Subcutaneous adipose tissue (tissue), 4 donors: ENCODE measurements around the gene PTPRCAP. TPM values are rescaled to one million over a fixed set of nuclear protein-coding genes. Genes with fewer than 3 reads are reported as not detected.

Experiments used
- CTCF ChIP-seq: fragments of 450-650 bp; IDR thresholded peaks from one replicate; pipeline ENCODE4 v1.5.1; 2016; ENCODE audit warnings: low read depth, mild to moderate bottlenecking, control low read depth, antibody characterized with exemption, moderate library complexity
- total RNA-seq, 4 donors: library from RNA; depleted of rRNA; stranded (reverse); fragments of >200 nt; gene quantifications; one replicate each; pipeline ENCODE4 v1.1.0, GENCODE V29; 2016

The PTPRCAP gene
- total RNA-seq, 4 donors from 2014 or later, result 1.7 to 6.7 (median 3.5) TPM

DNA sequence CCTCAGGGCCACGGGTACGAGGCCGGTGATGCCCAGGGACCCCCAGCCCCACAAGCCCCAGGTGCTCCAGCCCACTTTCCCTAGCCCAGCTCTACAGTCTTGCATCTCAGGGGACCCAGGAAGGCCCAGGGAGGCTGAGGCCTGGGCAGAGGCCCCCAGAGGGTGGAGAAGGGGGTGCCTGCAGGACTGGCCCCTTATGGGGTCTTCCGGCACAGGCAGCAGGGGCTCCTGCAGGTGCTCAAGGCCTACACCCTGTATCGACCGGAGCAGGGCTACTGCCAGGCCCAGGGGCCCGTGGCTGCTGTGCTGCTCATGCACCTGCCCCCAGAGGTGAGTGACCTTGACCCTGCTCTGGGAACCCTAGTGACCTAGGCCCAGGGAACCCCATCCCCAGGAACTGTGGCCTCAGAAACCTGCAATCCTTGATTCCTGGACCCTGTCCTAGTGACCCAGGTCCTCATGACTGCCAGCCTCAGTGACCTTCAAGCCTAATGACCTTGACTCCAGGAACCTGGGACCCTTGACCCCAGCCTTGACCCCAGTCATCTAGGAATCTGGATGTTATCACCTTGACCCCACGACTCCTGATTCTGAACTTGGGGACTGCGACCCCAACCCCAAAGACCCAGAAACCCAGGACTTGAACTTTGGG is 31.7 kb downstream of the PTPRCAP start:
- no peak for TF ChIP-seq CTCF

DNA sequence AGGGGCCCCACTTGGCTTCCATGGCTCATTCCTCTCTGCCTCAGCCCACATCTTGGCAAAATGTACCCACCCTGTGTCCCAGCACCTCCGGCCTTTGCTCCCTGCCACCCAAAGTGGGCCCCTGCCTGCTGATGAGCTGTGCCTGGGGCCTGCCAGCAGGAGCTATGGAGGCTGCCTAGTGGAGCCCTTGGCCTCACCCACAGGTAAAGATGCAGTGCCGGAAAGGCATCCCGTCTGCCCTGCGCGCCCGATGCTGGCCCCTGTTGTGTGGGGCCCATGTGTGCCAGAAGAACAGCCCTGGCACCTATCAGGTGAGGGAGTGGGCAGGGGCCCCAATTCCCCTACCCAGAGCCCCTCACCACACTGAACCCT is 32.3 kb downstream of the PTPRCAP start:
- no peak for TF ChIP-seq CTCF

GRCh38 chr11:67404515-67405195 is 32.8 kb downstream of the PTPRCAP start:
- no peak for TF ChIP-seq CTCF

DNA sequence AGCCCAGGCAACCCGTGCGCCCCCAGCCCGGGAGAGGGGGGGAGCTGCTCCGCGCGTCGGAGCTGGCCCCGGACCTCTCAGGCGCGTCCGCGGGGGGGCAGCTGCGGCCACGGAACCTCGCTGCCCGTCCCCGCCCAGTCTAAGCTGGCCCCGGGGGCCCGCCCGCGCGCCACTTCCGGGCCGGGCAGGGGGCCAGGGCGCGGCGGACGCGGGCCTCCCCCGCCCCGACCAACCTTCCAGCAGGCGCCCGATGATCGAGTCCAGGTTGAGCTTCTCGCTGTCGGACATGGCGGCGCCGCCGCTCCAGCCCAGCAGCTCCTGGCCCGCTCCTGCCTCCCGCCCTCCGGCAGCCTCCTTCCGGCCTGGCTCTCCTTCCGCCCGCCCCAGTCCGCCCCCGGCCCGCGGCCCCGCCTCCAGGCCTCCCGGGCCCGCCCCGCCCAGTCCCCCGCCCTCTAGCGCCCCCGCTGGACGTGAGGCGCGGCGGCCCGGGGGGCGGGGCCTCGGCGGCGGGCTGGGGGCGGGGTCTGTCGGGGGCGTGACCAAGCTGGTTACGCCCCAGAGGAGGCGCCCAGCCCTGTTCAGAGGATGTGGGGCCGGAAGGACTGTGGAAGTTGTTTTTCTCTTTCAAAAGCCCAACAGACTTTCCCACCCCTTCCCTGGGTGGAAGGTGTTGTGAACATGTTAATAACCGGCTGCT is 35.8 kb downstream of the PTPRCAP start, which contains the start of gene PPP1CA:
PPP1CA (minus strand) TSS at position 364 of the 697 bp plus-strand sequence; CDS start at position 288, 76 bp downstream.
- no peak for TF ChIP-seq CTCF

GRCh38 chr11:67400942-67401494 is 36.5 kb downstream of the PTPRCAP start:
- TF ChIP-seq CTCF, result no peak

GRCh38 chr11:67400251-67400941 is 37.1 kb downstream of the PTPRCAP start:
- no peak for TF ChIP-seq CTCF
